ENCODE results near the gene PIP5K1B.

PIP5K1B gene

DNA sequence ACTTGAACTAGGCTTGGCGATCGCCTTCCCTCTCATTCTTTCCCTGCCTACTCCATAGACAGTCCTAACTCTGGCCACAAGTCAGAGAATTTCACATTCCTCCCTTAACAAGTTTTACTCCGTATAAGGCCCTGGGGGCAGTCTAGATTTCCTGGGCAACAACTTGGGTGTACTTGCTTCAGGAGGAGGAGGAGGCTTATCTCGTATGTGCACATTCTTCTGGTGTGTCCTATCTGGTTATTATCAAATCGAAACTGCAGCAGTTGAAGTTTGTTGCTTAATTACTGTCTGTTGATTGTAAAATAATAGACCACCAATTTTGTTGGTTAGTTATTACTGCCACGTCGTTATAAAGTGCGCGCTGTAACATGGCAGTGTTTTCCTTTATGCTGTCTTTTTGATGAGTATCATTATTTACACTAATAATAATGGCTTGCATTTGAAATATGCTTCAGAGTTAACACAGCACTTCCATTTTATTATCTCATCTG lies 42.0 kb downstream of the PIP5K1B start:
- TF ChIP-seq, protein P1, sequence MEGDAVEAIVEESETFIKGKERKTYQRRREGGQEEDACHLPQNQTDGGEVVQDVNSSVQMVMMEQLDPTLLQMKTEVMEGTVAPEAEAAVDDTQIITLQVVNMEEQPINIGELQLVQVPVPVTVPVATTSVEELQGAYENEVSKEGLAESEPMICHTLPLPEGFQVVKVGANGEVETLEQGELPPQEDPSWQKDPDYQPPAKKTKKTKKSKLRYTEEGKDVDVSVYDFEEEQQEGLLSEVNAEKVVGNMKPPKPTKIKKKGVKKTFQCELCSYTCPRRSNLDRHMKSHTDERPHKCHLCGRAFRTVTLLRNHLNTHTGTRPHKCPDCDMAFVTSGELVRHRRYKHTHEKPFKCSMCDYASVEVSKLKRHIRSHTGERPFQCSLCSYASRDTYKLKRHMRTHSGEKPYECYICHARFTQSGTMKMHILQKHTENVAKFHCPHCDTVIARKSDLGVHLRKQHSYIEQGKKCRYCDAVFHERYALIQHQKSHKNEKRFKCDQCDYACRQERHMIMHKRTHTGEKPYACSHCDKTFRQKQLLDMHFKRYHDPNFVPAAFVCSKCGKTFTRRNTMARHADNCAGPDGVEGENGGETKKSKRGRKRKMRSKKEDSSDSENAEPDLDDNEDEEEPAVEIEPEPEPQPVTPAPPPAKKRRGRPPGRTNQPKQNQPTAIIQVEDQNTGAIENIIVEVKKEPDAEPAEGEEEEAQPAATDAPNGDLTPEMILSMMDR (conservative IDR thresholded peaks at IDR 0.05): no peak
- peak overlapping the region; percentile 28 for H3K27ac ChIP-seq

DNA sequence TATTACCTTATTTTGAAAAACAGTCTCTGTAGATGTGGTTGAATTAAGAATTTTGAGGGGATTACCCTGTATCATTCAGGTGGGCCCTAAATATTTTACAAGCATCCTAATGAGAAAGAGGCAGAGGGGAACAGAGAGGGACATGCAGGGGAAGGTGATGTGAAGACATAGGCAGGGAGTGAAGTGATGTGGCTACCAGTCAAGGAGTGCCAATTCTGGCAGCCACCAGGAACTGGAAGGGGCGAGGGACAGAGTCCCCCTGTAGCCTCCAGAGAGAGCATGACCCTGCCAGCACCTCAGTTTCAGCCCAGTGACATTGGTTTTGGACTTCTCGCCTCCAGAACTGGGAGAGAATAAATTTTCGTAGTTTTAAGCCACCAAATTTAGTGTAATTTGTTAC lies 44.1 kb downstream of the PIP5K1B start:
- no peak overlapping the region for H3K27ac ChIP-seq
- TF ChIP-seq, protein P1 (conservative IDR thresholded peaks at IDR 0.05): no peak

DNA sequence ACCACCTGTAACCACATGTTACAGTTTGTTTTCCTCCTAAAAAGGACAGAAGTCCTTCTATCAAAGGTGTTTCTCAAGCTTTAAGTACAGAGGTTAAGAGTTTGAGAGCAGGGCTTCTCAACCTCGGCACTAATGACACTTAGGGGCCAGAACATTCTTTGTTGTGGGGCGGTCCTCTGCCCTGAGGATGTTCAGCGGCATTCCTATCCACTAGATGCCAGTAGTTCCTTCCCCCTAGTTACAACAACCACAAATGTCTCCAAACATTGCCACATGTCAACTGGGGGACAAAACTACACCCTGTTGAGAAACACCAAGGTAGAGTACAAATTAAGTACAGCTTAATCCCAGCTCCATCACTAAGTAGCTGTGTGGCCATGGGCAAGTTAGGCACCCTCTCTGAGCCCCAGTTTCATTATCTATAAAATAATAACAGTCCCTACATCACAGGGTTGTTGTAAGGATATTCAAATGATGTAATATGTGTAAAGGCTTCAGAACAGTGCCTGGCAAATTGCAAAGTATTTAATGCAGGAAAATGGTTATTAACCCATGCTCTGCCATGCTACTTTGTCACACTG lies 44.6 kb downstream of the PIP5K1B start:
- TF ChIP-seq, protein P1 (conservative IDR thresholded peaks at IDR 0.05): no peak
- H3K27ac ChIP-seq: no peak overlapping the region

DNA sequence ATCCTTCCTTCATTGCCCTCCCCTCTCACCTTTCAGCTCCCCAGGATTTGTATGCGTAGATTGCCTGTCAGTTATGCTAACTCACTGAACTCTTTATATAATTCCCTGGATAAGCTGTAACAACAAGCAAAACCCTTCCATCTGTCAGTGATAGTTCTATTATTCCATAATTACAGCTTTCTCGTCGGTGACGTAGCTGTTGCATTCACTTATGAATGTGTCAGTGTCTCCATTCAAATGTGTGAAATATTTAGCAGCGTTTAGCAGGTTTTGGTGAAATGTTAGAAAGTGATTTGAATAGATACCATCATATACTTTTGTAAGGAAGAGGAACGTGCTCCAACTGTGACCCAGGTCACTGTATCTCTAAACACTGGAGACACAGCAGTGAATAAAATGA lies 45.2 kb downstream of the PIP5K1B start:
- H3K27ac ChIP-seq: no peak overlapping the region
- TF ChIP-seq, protein P1 (conservative IDR thresholded peaks at IDR 0.05): no peak

DNA sequence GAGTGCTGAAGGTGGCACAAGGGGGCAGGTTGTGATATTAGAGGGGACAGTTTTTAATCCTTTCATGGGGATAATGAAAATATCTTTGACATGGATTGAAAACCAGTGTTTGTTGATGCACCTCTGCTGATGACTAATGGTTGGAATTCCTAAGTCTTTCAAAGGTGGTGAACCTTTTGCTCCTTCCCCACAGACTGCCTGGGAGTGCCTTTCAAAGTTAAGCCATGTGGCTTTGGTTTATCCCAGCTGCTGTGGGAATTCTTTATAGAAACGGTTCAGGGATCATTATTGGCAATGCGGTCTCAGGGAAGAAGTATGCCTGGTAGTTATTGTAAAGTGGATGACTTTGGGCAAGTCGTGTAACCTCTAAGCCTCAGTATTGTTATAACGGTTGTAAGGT lies 45.7 kb downstream of the PIP5K1B start:
- TF ChIP-seq, protein P1 (conservative IDR thresholded peaks at IDR 0.05): no peak
- H3K27ac ChIP-seq: no peak overlapping the region

DNA sequence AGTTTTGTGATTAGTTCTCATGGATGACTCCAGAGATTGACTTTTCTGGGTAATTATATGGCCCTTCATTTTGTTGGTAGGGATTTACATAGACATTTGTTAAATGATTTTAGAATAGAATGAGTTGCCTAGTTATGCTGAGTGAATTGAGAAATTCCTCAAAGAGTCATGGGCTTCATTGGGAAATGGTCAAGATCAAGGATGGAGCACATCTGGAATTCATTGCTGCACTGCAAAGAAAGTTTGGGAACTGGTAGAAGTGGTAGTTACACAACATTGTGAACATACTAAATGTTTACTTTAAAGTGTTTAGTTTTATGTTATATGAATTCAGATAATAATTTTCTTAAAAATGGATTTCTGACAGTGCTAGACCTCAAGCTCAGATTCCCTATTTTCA lies 46.5 kb downstream of the PIP5K1B start:
- TF ChIP-seq, protein P1 (conservative IDR thresholded peaks at IDR 0.05): no peak

DNA sequence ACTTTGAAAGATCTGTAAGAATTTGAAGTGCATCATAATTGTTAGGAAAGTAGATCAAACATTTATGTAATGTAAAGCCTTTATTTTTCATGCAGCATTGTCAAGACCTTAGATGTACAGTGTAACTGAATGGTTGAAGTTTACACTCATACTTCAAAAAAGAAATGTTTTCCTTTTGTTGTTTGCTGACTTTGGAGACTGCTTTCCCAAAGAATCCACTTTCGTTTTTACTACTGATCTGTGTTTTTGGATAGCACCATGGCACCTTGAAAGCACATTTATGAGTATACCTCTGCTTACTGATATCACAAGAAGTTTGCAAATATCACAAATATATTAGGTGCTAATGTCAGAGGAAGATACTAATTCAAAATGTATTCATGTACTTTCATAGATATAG lies 50.0 kb downstream of the PIP5K1B start:
- no peak overlapping the region for H3K27ac ChIP-seq
- TF ChIP-seq, protein P1 (conservative IDR thresholded peaks at IDR 0.05): no peak

More for the DNA sequence above, 46.5 kb downstream of the PIP5K1B start:
- no peak overlapping the region for H3K27ac ChIP-seq
